OCI-LY7 (cell line): ENCODE results near the gene DCAF15. TPM values are rescaled to one million over a fixed set of nuclear protein-coding genes. Genes with fewer than 3 reads are reported as not detected.

Source experiments
- BruUV-seq: library from RNA; stranded (reverse); fragments of 400-500 nt; replicated peaks from 2 replicates; lab custom pipeline; 2021; lab: Mats Ljungman, UMichigan
- CTCF ChIA-PET: fragments of 300-600 bp; sonication (Branson Sonifier 250); formaldehyde crosslinking; loops from one replicate; lab custom pipeline; 2022; ENCODE audit warnings: antibody characterized with exemption; ENCODE audit not compliant: unreplicated experiment; lab: Charles Lee
- POLR2A ChIA-PET: fragments of 300-600 bp; sonication (Branson Sonifier 250); formaldehyde crosslinking; loops from one replicate; lab custom pipeline; 2022; ENCODE audit warnings: antibody characterized with exemption; lab: Charles Lee
- DNase-seq: peaks from one replicate; pipeline ENCODE4 v3.0.0-alpha.2; 2015; ENCODE audit warnings: low spot score
- H2AFZ ChIP-seq: fragments of 200-600 bp; sonication (generic), shearing (Covaris generic); 2 replicates; pipeline ENCODE4 v1.6.1; 2014; ENCODE audit warnings: mild to moderate bottlenecking, antibody characterized with exemption, low read length, moderate library complexity
- H3K27ac ChIP-seq: fragments of 200-600 bp; sonication (generic); 2 replicates; pipeline ENCODE4 v1.5.1; 2014; ENCODE audit warnings: mixed run types, low read depth, mild to moderate bottlenecking, moderate library complexity, low read length, inconsistent platforms; ENCODE audit not compliant: poor library complexity, severe bottlenecking
- H3K36me3 ChIP-seq: fragments of 200-600 bp; sonication (generic); 2 replicates; pipeline ENCODE4 v1.6.1; 2014; ENCODE audit warnings: mild to moderate bottlenecking, antibody characterized with exemption, low read length, moderate library complexity, mixed read lengths; ENCODE audit not compliant: insufficient read depth
- H3K4me1 ChIP-seq: fragments of 200-600 bp; sonication (generic); 2 replicates; pipeline ENCODE4 v1.5.1; 2014; ENCODE audit warnings: mild to moderate bottlenecking, low read length; ENCODE audit not compliant: insufficient read depth, poor library complexity, severe bottlenecking
- H3K4me2 ChIP-seq: fragments of 200-600 bp; sonication (generic); 2 replicates; pipeline ENCODE4 v1.6.1; 2014; ENCODE audit warnings: mild to moderate bottlenecking, low read length
- H3K4me3 ChIP-seq: fragments of 200-600 bp; sonication (generic); 2 replicates; pipeline ENCODE4 v1.5.1; 2014; ENCODE audit warnings: mild to moderate bottlenecking, low read depth, low read length; ENCODE audit not compliant: poor library complexity, severe bottlenecking
- H3K79me2 ChIP-seq: fragments of 200-600 bp; sonication (generic); 2 replicates; pipeline ENCODE4 v1.6.1; 2016; ENCODE audit warnings: low read depth, mild to moderate bottlenecking, low read length, moderate library complexity, mixed read lengths; ENCODE audit not compliant: insufficient read depth
- H3K9me2 ChIP-seq: fragments of 200-600 bp; sonication (generic); 2 replicates; pipeline ENCODE4 v1.6.1; 2016; ENCODE audit warnings: mild to moderate bottlenecking, low read length, mixed read lengths; ENCODE audit not compliant: insufficient read depth
- H3K9me3 ChIP-seq: fragments of 200-600 bp; sonication (generic); 2 replicates; pipeline ENCODE4 v1.6.1; 2014; ENCODE audit warnings: mild to moderate bottlenecking, mixed run types, low read length, mixed read lengths
- H4K20me1 ChIP-seq: fragments of 200-600 bp; sonication (generic); 2 replicates; pipeline ENCODE4 v1.6.1; 2014; ENCODE audit warnings: mild to moderate bottlenecking, antibody characterized with exemption, low read length, moderate library complexity, mixed read lengths; ENCODE audit not compliant: insufficient read depth
- CTCF ChIP-seq: fragments of 200-600 bp; sonication (generic); conservative IDR thresholded peaks from 2 replicates; pipeline ENCODE4 v1.5.1; 2014; ENCODE audit warnings: mild to moderate bottlenecking, antibody characterized with exemption, low read length, moderate library complexity, mixed read lengths
- EZH2phosphoT487 ChIP-seq: fragments of 200-600 bp; sonication (generic); IDR thresholded peaks from 2 replicates; pipeline ENCODE4 v1.6.1; 2018; ENCODE audit warnings: low read depth, borderline replicate concordance, mild to moderate bottlenecking, mixed run types, antibody characterized with exemption, low read length, moderate library complexity, mixed read lengths
- intact Hi-C: fragments of 100-400 bp; cut with micrococcal nuclease; formaldehyde crosslinking; loops from one replicate; pipeline ENCODE4 v1.10.0; 2022; ENCODE audit not compliant: unreplicated experiment
- total RNA-seq, 2 experiments: library from RNA; depleted of rRNA in 1 of 2; stranded (reverse); fragments of >200 nt in 1 of 2; shearing (Covaris generic) in 1 of 2; gene quantifications; 2 replicates each; pipeline ENCODE4 v1.2.3, GENCODE V29; 2014 to 2022

DCAF15 gene
- total RNA-seq, 2 experiments from 2014 or later: 71.3 to 86.2 TPM

DNA sequence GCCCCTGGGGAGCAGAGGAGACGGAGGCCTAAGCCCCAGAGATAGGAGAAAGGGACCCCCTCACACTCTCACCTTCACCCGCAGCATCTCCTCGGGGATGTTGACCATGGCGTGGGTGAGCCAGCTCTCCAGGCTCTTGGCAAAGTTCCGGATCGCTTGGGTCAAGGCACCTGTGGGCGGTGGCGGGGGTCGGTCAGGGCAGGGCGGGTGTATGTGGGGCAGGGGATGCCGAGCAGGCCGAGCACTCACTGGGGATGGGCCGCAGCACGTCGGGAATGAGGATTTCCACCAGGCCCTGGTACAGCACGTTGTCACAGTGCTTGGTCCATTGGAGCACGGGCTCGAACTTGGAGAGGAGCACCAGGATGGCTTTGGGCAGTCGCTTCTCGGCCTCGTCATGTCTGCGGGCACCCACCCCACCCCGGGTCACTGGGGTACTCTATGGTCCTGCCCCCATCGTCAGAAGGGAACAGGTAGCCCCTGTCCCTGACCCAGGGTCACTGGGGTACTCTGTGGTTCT is 13.1 kb downstream of the DCAF15 start:
- peaks cover 67% of the 10 kb centered on the region for H3K36me3 ChIP-seq
- POLR2A ChIA-PET: no interaction called here
- BruUV-seq: no TSS peak

DNA sequence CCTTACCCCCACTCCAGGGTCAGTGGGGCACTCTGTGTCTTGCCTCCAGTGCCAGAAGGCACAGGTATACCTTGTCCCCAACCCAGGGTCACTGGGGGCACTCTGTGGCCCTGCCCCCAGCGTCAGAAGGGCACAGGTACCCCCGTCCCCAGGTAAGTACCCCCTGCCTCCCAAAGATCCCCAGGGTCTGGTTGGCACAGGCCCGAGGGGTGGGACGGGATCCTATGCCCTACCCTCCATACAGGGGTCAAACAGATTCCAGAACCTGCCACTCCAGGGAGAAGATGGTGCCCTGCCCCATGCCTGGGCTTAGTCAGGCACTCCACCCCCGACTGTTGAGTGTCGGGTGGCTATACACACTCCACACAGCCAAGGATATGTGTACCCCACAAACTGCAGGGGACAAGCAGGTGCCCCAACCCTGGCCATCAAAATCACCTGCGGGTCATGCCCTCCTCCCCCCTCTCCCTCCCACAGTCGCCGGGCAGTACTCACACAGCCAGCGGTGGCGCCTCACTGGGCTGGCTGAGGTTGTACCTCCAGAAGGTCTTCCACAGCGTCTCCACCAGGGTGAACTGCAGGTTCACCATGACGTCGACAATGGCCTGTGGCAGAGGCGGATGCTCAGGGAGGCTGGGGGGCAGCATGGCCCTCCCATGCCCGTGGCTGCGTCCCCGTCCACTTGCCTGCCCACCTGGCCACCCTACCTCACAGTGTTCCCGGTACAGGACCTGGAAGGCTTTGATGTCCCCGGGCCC is 13.8 kb downstream of the DCAF15 start:
- H3K36me3 ChIP-seq: peaks cover 66% of the 10 kb centered on the region

More for the DNA sequence above, 13.1 kb downstream of the DCAF15 start:
- H3K4me3 ChIP-seq: no peak overlapping the region
- H3K27ac ChIP-seq: no peak overlapping the region
- no peaks in the 10 kb centered on the region for H3K79me2 ChIP-seq
- H3K9me2 ChIP-seq: no peaks in the 10 kb centered on the region
- no peaks in the 10 kb centered on the region for H3K4me1 ChIP-seq
- H3K9me3 ChIP-seq: no peaks in the 10 kb centered on the region
- intact Hi-C loops: no loop called here
- CTCF ChIA-PET: no interaction called here
- no peak overlapping the region for H3K4me2 ChIP-seq
- no peaks in the 10 kb centered on the region; the same call in 1 of the 2 replicates for H4K20me1 ChIP-seq
- no peak overlapping the region for H2AFZ ChIP-seq
- no peak for DNase-seq
- no peak for TF ChIP-seq CTCF

More for the DNA sequence above, 13.8 kb downstream of the DCAF15 start:
- no peaks in the 10 kb centered on the region; the same call in 1 of the 2 replicates for H4K20me1 ChIP-seq
- H3K79me2 ChIP-seq: no peaks in the 10 kb centered on the region
- CTCF ChIA-PET: interaction anchor here (0.6 kb wide), 1 partner anchor 1978 kb away, joined by 5 read pairs; no protein-coding TSS in a partner anchor
- H2AFZ ChIP-seq: no peak overlapping the region
- BruUV-seq: no TSS peak
- no peaks in the 10 kb centered on the region for H3K9me2 ChIP-seq
- no peak for DNase-seq
- TF ChIP-seq EZH2phosphoT487 (no peak), CTCF (no peak)
- H3K4me1 ChIP-seq: no peaks in the 10 kb centered on the region
- intact Hi-C loops: no loop called here
- POLR2A ChIA-PET: no interaction called here
- H3K4me3 ChIP-seq: no peak overlapping the region
- H3K9me3 ChIP-seq: no peaks in the 10 kb centered on the region
- no peak overlapping the region for H3K4me2 ChIP-seq
- H3K27ac ChIP-seq: no peak overlapping the region
